ENCODE results near the gene MTF2.

Gene MTF2

GRCh38 chr1:93180723-93181613 is 101.9 kb downstream of the MTF2 start, which contains the start of gene CCDC18:
TSS of gene CCDC18 (plus strand) at chr1:93180724. CDS start at chr1:93183362, 2,638 bp downstream.
- TF ChIP-seq GATA2 (IDR thresholded peaks at IDR 0.05; ENCODE audit: low read depth, low read length): no peak
- TF ChIP-seq GATA3 (IDR thresholded peaks at IDR 0.05; ENCODE audit: low read depth, low read length): no peak

GRCh38 chr1:93186667-93187066 is 107.6 kb downstream of the MTF2 start:
- TF ChIP-seq GATA3 (IDR thresholded peaks at IDR 0.05; ENCODE audit: low read depth, low read length) (no peak), GATA2 (IDR thresholded peaks at IDR 0.05; ENCODE audit: low read depth, low read length) (no peak)
